HEK293 (cell line): ENCODE data around the gene PEX16.

Experiments used
- EGR2 ChIP-seq: fragments of 450-650 bp; formaldehyde crosslinking; IDR thresholded peaks from 2 replicates; pipeline ENCODE4 v1.5.1; 2016; ENCODE audit warnings: low read depth, missing biosample characterization, missing genetic modification characterization
- KLF1 ChIP-seq: fragments of 450-650 bp; formaldehyde crosslinking; IDR thresholded peaks from 2 replicates; pipeline ENCODE4 v1.5.1; 2016; ENCODE audit warnings: missing biosample characterization, missing genetic modification characterization
- KLF10 ChIP-seq: fragments of 450-650 bp; IDR thresholded peaks from 2 replicates; pipeline ENCODE4 v1.5.1; 2018; ENCODE audit warnings: missing biosample characterization, mild to moderate bottlenecking, missing genetic modification characterization
- KLF8 ChIP-seq: fragments of 450-650 bp; formaldehyde crosslinking; IDR thresholded peaks from 2 replicates; pipeline ENCODE4 v1.5.1; 2016; ENCODE audit warnings: missing biosample characterization, missing genetic modification characterization
- PBX3 ChIP-seq: sonication (generic); formaldehyde crosslinking; IDR thresholded peaks from 2 replicates; pipeline ENCODE4 v1.8.1; 2022; ENCODE audit warnings: mild to moderate bottlenecking, moderate library complexity, missing genetic modification reagents
- SP3 ChIP-seq: fragments of 450-650 bp; formaldehyde crosslinking; IDR thresholded peaks from 2 replicates; pipeline ENCODE4 v1.5.1; 2016; ENCODE audit warnings: missing biosample characterization, missing genetic modification characterization
- ZBTB11 ChIP-seq: fragments of 450-650 bp; formaldehyde crosslinking; conservative IDR thresholded peaks from 2 replicates; pipeline ENCODE4 v1.5.1; 2016; ENCODE audit warnings: low read depth, missing biosample characterization, missing genetic modification characterization
- ZBTB17 ChIP-seq: fragments of 450-650 bp; formaldehyde crosslinking; IDR thresholded peaks from 2 replicates; pipeline ENCODE4 v1.5.1; 2016; ENCODE audit warnings: missing biosample characterization, missing genetic modification characterization
- ZBTB26 ChIP-seq: fragments of 450-650 bp; formaldehyde crosslinking; optimal IDR thresholded peaks from 2 replicates; pipeline ENCODE3; 2016; ENCODE audit warnings: missing biosample characterization, mild to moderate bottlenecking, missing genetic modification characterization
- ZBTB44 ChIP-seq: fragments of 450-650 bp; IDR thresholded peaks from 2 replicates; pipeline ENCODE4 v1.5.1; 2018; ENCODE audit warnings: missing biosample characterization, mild to moderate bottlenecking, missing genetic modification characterization
- ZEB2 ChIP-seq: fragments of 450-650 bp; formaldehyde crosslinking; IDR thresholded peaks from 2 replicates; pipeline ENCODE4 v1.5.1; 2016; ENCODE audit warnings: missing biosample characterization, missing genetic modification characterization
- ZFP3 ChIP-seq: fragments of 450-650 bp; formaldehyde crosslinking; IDR thresholded peaks from 2 replicates; pipeline ENCODE4 v1.5.1; 2016; ENCODE audit warnings: low read depth, missing biosample characterization, missing genetic modification characterization
- ZNF114 ChIP-seq: fragments of 450-650 bp; formaldehyde crosslinking; IDR thresholded peaks from 2 replicates; pipeline ENCODE4 v1.5.0; 2017; ENCODE audit warnings: missing biosample characterization, missing genetic modification characterization
- ZNF133 ChIP-seq: fragments of 450-650 bp; formaldehyde crosslinking; IDR thresholded peaks from 2 replicates; pipeline ENCODE4 v1.5.1; 2016; ENCODE audit warnings: missing biosample characterization, missing genetic modification characterization
- ZNF335 ChIP-seq: fragments of 450-650 bp; formaldehyde crosslinking; conservative IDR thresholded peaks from 2 replicates; pipeline ENCODE4 v1.5.1; 2016; ENCODE audit warnings: missing biosample characterization, missing genetic modification characterization
- ZNF341 ChIP-seq: fragments of 450-650 bp; formaldehyde crosslinking; IDR thresholded peaks from 2 replicates; pipeline ENCODE4; 2016; ENCODE audit warnings: low read depth, missing biosample characterization, missing genetic modification characterization
- ZNF354C ChIP-seq: fragments of 450-650 bp; formaldehyde crosslinking; IDR thresholded peaks from 2 replicates; pipeline ENCODE4 v1.5.1; 2016; ENCODE audit warnings: missing biosample characterization, missing genetic modification characterization, low read depth, borderline replicate concordance
- ZNF501 ChIP-seq: fragments of 450-650 bp; formaldehyde crosslinking; IDR thresholded peaks from 2 replicates; pipeline ENCODE4 v1.5.1; 2016; ENCODE audit warnings: missing biosample characterization, missing genetic modification characterization
- ZNF514 ChIP-seq: fragments of 450-650 bp; formaldehyde crosslinking; IDR thresholded peaks from 2 replicates; pipeline ENCODE4 v1.5.1; 2016; ENCODE audit warnings: missing biosample characterization, missing genetic modification characterization
- ZNF549 ChIP-seq: fragments of 450-650 bp; IDR thresholded peaks from 2 replicates; pipeline ENCODE4 v1.5.1; 2018; ENCODE audit warnings: missing biosample characterization, missing genetic modification characterization, mild to moderate bottlenecking, inconsistent platforms, moderate library complexity
- ZNF558 ChIP-seq: fragments of 450-650 bp; formaldehyde crosslinking; IDR thresholded peaks from 2 replicates; pipeline ENCODE4 v1.5.1; 2016; ENCODE audit warnings: missing biosample characterization, missing genetic modification characterization
- ZNF571 ChIP-seq: fragments of 450-650 bp; formaldehyde crosslinking; IDR thresholded peaks from 2 replicates; pipeline ENCODE4 v1.5.0; 2017; ENCODE audit warnings: missing biosample characterization, missing genetic modification characterization
- ZNF629 ChIP-seq: fragments of 450-650 bp; formaldehyde crosslinking; IDR thresholded peaks from 2 replicates; pipeline ENCODE4 v1.5.1; 2017; ENCODE audit warnings: missing biosample characterization, missing genetic modification characterization

Gene PEX16

GRCh38 chr11:45917623-45918330 lies at the start of gene PEX16 (continued):
- TF ChIP-seq SP3 (tag by site-specific recombination) (peak; percentile 92), EGR2 (no peak), ZBTB17 (tag by site-specific recombination) (peak; percentile 96), PBX3 (CRISPR knock-in tag) (no peak), ZNF571 (tag by site-specific recombination) (no peak), ZFP3 (no peak), KLF1 (tag by site-specific recombination) (no peak), ZNF629 (tag by site-specific recombination) (0 out of 2 replicates have a peak, but pooled peaks have one; percentile 27), ZEB2 (tag by site-specific recombination) (peak; percentile 86), ZNF354C (tag by site-specific recombination) (no peak), KLF8 (tag by site-specific recombination) (peak; percentile 40; the same call in 1 of the 2 replicates), ZNF558 (tag by site-specific recombination) (peak; percentile 68; the same call in 1 of the 2 replicates), ZNF114 (tag by site-specific recombination) (no peak), ZBTB11 (tag by site-specific recombination) (peak; percentile 92), ZNF133 (tag by site-specific recombination) (no peak), ZNF549 (tag by site-specific recombination) (no peak), ZBTB44 (tag by site-specific recombination) (no peak), ZNF341 (peak; percentile 89), ZNF335 (tag by site-specific recombination) (peak; percentile 46), ZBTB26 (peak; percentile 18), ZNF501 (tag by site-specific recombination) (0 out of 2 replicates have a peak, but pooled peaks have one; percentile 19), KLF10 (tag by site-specific recombination) (peak; percentile 98), ZNF514 (tag by site-specific recombination) (no peak)
